ENCODE data around the gene MRLN.

MRLN gene

DNA sequence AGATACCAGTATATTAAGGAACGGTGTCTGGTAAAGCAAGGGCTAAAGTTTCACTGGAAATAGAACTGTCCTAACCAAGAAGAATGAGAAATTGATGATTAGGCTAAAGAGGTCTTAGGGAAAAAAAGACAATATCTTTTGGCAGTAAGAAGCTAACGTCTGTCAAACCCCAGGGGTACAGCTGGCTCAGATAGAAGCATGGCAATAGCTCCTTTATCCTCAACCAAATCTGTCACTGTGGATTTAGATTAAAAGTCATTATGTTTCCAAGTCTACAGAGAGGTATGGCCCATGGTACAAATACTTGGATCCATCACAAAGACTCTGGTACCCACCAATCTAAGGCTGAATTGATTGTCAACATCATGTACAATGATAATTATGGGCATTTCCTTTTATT, 35.0 kb downstream of the MRLN start:
- no peak overlapping the region for H3K4me3 ChIP-seq (replicated peaks; ENCODE audit: insufficient read depth, low read length)
- TF ChIP-seq POLR2AphosphoS5 (IDR thresholded peaks at IDR 0.05; ENCODE audit: low read depth) (no peak), GABPA (IDR thresholded peaks at IDR 0.05; ENCODE audit: low read depth) (no peak), REST (IDR thresholded peaks at IDR 0.05; ENCODE audit: insufficient replicate concordance, low read depth) (no peak), SPI1 (IDR thresholded peaks at IDR 0.05; ENCODE audit: borderline replicate concordance, low read depth) (no peak)
- TF ChIP-seq, protein P1, sequence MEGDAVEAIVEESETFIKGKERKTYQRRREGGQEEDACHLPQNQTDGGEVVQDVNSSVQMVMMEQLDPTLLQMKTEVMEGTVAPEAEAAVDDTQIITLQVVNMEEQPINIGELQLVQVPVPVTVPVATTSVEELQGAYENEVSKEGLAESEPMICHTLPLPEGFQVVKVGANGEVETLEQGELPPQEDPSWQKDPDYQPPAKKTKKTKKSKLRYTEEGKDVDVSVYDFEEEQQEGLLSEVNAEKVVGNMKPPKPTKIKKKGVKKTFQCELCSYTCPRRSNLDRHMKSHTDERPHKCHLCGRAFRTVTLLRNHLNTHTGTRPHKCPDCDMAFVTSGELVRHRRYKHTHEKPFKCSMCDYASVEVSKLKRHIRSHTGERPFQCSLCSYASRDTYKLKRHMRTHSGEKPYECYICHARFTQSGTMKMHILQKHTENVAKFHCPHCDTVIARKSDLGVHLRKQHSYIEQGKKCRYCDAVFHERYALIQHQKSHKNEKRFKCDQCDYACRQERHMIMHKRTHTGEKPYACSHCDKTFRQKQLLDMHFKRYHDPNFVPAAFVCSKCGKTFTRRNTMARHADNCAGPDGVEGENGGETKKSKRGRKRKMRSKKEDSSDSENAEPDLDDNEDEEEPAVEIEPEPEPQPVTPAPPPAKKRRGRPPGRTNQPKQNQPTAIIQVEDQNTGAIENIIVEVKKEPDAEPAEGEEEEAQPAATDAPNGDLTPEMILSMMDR (IDR thresholded peaks at IDR 0.05; ENCODE audit: insufficient read depth, low read length), result no peak
- H3K27me3 ChIP-seq (ENCODE audit: insufficient read depth, poor library complexity, severe bottlenecking), result no peaks in the 10 kb centered on the region
- DNase-seq (ENCODE audit: low read depth in 1 of 2, low spot score in 1 of 2), result no peak
- H3K27ac ChIP-seq (replicated peaks), result no peak overlapping the region

DNA sequence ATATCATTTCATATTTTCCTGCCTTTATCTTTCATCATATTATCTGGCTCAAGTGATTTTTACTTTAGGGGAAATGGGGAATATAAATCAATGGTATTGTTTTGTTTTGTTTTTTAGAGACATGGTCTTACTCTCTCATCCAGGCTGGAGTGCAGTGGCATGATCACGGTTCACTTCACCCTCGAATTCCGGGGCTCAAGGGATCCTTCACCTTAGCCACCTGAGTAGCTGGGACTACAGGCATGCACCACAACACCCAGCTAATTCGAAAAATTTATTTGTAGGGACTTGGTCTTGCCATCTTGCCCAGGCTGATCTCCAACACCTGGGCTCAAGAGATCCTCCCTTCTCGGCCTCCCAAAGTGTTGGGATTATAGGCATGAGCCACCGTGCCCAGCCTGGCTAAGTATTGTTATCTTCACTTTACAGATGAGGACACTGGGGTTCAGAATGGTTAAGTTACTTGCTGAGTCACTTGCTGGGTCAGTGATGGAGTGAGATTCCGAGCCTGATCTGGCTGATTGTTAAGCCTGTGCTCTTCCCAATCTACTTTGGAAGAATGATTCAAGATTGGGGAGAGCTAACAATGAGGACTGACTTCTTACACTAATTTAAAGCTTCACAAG, 39.9 kb downstream of the MRLN start:
- Histone ChIP-seq H3K4me3 (replicated peaks; ENCODE audit: insufficient read depth, low read length) (no peak overlapping the region), H3K27me3 (ENCODE audit: insufficient read depth, poor library complexity, severe bottlenecking) (peaks cover 3% of the 10 kb centered on the region), H3K27ac (replicated peaks) (no peak overlapping the region)
- no peak for DNase-seq (ENCODE audit: low read depth in 1 of 2, low spot score in 1 of 2)
- TF ChIP-seq GABPA (IDR thresholded peaks at IDR 0.05; ENCODE audit: low read depth), result no peak
- TF ChIP-seq, protein P1 (IDR thresholded peaks at IDR 0.05; ENCODE audit: insufficient read depth, low read length), result no peak
- TF ChIP-seq POLR2AphosphoS5 (IDR thresholded peaks at IDR 0.05; ENCODE audit: low read depth), result no peak
- no peak for TF ChIP-seq SPI1 (IDR thresholded peaks at IDR 0.05; ENCODE audit: borderline replicate concordance, low read depth)
- no peak for TF ChIP-seq REST (IDR thresholded peaks at IDR 0.05; ENCODE audit: insufficient replicate concordance, low read depth)

DNA sequence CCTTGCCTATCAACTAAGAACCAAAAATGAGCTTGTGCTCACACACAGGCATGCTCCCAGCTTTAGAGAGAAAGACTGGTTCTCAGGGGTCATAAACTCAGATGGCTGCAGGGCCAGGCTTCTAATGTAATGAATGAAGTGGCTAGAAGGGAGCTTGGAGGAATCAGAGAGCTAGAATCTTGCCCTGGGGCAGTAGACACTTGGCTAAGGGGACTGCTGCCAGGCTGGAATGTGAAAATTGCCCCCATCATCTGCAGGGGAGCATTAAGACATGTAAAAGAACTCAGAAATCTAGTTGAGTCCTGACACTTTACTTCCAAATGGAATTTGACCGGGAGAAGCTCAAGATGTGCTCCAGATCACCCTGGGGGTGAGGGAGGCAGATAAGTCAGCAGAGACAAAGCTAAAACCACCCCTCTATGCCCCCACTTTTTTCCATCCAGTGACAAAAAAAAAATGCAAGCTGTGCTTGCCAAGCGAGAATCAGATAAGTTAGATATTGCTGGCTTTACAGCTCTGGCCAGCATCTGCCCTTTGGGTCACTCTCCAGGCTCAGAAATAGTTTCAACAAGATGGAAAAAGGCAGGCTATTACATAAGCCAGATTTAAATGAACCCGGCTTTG, 41.3 kb downstream of the MRLN start:
- no peak for DNase-seq (ENCODE audit: low read depth in 1 of 2, low spot score in 1 of 2)
- no peak overlapping the region for H3K27ac ChIP-seq (replicated peaks)
- no peak for TF ChIP-seq GABPA (IDR thresholded peaks at IDR 0.05; ENCODE audit: low read depth)
- TF ChIP-seq, protein P1 (IDR thresholded peaks at IDR 0.05; ENCODE audit: insufficient read depth, low read length), result no peak
- TF ChIP-seq SPI1 (IDR thresholded peaks at IDR 0.05; ENCODE audit: borderline replicate concordance, low read depth), result no peak
- no peak for TF ChIP-seq POLR2AphosphoS5 (IDR thresholded peaks at IDR 0.05; ENCODE audit: low read depth)
- no peak for TF ChIP-seq REST (IDR thresholded peaks at IDR 0.05; ENCODE audit: insufficient replicate concordance, low read depth)
- H3K27me3 ChIP-seq (ENCODE audit: insufficient read depth, poor library complexity, severe bottlenecking), result peaks cover 3% of the 10 kb centered on the region
- no peak overlapping the region for H3K4me3 ChIP-seq (replicated peaks; ENCODE audit: insufficient read depth, low read length)
